ENCODE results near the gene IL17REL. TPM values are rescaled to one million over a fixed set of nuclear protein-coding genes. Genes with fewer than 3 reads are reported as not detected.

Gene IL17REL
- total RNA-seq, 1 experiment from 2014 or later, result not detected

- CTCF ChIA-PET, result no interaction called here
- POLR2A ChIA-PET, result no interaction called here
- BruUV-seq (replicated peaks), result no TSS peak
- H3K27me3 Mint-ChIP-seq (ENCODE audit: insufficient read depth, unreplicated experiment), result no peaks in the 10 kb centered on the region
- Histone ChIP-seq H3K4me3 (ENCODE audit: low read depth, low read length) (no peak overlapping the region), H3K27me3 (replicated peaks; ENCODE audit: control insufficient read depth, insufficient read depth, low read length) (no peaks in the 10 kb centered on the region), H3K36me3 (ENCODE audit: control insufficient read depth, insufficient read depth, low read length) (no peaks in the 10 kb centered on the region), H3K4me1 (no peaks in the 10 kb centered on the region), H3K9me3 (peaks cover 4% of the 10 kb centered on the region; the same call in 1 of the 2 replicates)
- H3K27ac Mint-ChIP-seq (ENCODE audit: unreplicated experiment), result peak overlapping the region; percentile 8
- intact Hi-C loops (cut with micrococcal nuclease; ENCODE audit: unreplicated experiment), result no loop called here
- H3K9me3 Mint-ChIP-seq (ENCODE audit: unreplicated experiment), result peaks cover 12% of the 10 kb centered on the region
- no peaks in the 10 kb centered on the region for H3K4me1 Mint-ChIP-seq (ENCODE audit: low read depth, unreplicated experiment)
- TF ChIP-seq, protein P1, sequence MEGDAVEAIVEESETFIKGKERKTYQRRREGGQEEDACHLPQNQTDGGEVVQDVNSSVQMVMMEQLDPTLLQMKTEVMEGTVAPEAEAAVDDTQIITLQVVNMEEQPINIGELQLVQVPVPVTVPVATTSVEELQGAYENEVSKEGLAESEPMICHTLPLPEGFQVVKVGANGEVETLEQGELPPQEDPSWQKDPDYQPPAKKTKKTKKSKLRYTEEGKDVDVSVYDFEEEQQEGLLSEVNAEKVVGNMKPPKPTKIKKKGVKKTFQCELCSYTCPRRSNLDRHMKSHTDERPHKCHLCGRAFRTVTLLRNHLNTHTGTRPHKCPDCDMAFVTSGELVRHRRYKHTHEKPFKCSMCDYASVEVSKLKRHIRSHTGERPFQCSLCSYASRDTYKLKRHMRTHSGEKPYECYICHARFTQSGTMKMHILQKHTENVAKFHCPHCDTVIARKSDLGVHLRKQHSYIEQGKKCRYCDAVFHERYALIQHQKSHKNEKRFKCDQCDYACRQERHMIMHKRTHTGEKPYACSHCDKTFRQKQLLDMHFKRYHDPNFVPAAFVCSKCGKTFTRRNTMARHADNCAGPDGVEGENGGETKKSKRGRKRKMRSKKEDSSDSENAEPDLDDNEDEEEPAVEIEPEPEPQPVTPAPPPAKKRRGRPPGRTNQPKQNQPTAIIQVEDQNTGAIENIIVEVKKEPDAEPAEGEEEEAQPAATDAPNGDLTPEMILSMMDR (IDR thresholded peaks at IDR 0.05; ENCODE audit: insufficient read depth in 1 of 2, low read depth in 1 of 2, low read length in 1 of 2, severe bottlenecking in 1 of 2, unreplicated experiment in 1 of 2), result no peak
- H3K36me3 Mint-ChIP-seq (ENCODE audit: insufficient read depth, unreplicated experiment), result peaks cover 3% of the 10 kb centered on the region
- DNase-seq, result peak; percentile 42 to 46
- no peak overlapping the region for H3K4me3 Mint-ChIP-seq (ENCODE audit: unreplicated experiment)
These were observed 36.8 kb downstream of the IL17REL start for GRCh38 chr22:49975543-49976389.

DNA sequence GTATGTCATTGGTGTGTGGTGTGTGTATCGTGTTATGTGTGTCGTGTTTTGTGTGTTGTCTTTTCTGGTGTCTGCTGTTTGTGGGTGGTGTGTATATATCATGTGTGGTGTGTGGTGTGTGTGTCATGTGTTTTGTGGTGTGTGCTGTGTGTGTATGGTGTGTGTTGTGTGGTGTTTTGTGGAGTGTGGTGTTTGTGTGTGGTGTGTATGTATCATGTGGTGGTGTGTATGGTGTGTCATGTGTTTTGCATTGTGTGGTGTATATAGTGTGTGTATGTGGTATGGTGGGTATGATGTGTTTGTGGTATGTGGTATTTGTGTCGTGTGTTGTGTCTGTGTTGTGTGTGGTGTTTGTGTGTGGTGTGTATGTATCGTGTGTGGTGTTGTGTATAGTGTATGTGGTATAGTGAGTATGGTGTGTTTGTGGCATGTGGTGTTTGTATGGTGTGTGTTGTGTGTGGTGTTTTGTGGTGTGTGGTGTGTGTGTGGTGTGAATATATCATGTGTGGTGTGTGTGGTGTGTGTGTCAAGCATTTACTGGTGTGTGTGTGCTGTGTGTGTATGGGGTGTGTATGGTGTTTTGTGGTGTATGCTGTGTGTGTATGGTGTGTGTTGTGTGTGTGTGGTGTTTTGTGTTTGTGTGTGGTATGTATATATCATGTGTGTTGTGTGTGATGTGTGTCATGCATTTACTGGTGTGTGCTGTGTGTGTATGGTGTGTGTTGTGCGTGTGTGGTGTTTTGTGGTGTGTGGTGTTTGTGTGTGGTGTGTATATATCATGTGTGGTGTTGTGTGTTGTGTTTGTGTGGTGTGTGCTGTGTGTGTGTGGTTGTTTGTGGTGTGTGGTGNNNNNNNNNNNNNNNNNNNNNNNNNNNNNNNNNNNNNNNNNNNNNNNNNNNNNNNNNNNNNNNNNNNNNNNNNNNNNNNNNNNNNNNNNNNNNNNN lies 39.3 kb downstream of the IL17REL start:
- DNase-seq, result no peak
- Histone ChIP-seq H3K4me3 (ENCODE audit: low read depth, low read length) (no peak overlapping the region), H3K4me1 (peaks cover 11% of the 10 kb centered on the region), H3K9me3 (no peaks in the 10 kb centered on the region), H3K36me3 (ENCODE audit: control insufficient read depth, insufficient read depth, low read length) (no peaks in the 10 kb centered on the region), H3K27me3 (replicated peaks; ENCODE audit: control insufficient read depth, insufficient read depth, low read length) (no peaks in the 10 kb centered on the region)
- no TSS peak for BruUV-seq (replicated peaks)
- H3K36me3 Mint-ChIP-seq (ENCODE audit: insufficient read depth, unreplicated experiment), result peaks cover 7% of the 10 kb centered on the region
- intact Hi-C loops (cut with micrococcal nuclease; ENCODE audit: unreplicated experiment), result no loop called here
- no peaks in the 10 kb centered on the region for H3K27me3 Mint-ChIP-seq (ENCODE audit: insufficient read depth, unreplicated experiment)
- no peaks in the 10 kb centered on the region for H3K9me3 Mint-ChIP-seq (ENCODE audit: unreplicated experiment)
- POLR2A ChIA-PET, result no interaction called here
- H3K4me3 Mint-ChIP-seq (ENCODE audit: unreplicated experiment), result no peak overlapping the region
- no peak overlapping the region for H3K27ac Mint-ChIP-seq (ENCODE audit: unreplicated experiment)
- no peaks in the 10 kb centered on the region for H3K4me1 Mint-ChIP-seq (ENCODE audit: low read depth, unreplicated experiment)
- CTCF ChIA-PET, result no interaction called here
- TF ChIP-seq, protein P1 (IDR thresholded peaks at IDR 0.05; ENCODE audit: insufficient read depth in 1 of 2, low read depth in 1 of 2, low read length in 1 of 2, severe bottlenecking in 1 of 2, unreplicated experiment in 1 of 2), result no peak

Measured in Caco-2 (cell line).